Central memory CD4-positive, alpha-beta T cell (primary cell): ENCODE results near the gene POLD1.

Experiments
- DNase-seq: peaks from one replicate; pipeline ENCODE4 v3.0.0; 2022

Gene POLD1

GRCh38 chr19:50392759-50393158 lies 8.6 kb downstream of the POLD1 start:
- no peak for DNase-seq

- no peak for DNase-seq
Measured at GRCh38 chr19:50393589-50393988, 9.4 kb downstream of the POLD1 start.

GRCh38 chr19:50394017-50394416 lies 9.9 kb downstream of the POLD1 start:
- no peak for DNase-seq

GRCh38 chr19:50398675-50399367 lies 14.7 kb downstream of the POLD1 start:
- DNase-seq, result no peak

DNA sequence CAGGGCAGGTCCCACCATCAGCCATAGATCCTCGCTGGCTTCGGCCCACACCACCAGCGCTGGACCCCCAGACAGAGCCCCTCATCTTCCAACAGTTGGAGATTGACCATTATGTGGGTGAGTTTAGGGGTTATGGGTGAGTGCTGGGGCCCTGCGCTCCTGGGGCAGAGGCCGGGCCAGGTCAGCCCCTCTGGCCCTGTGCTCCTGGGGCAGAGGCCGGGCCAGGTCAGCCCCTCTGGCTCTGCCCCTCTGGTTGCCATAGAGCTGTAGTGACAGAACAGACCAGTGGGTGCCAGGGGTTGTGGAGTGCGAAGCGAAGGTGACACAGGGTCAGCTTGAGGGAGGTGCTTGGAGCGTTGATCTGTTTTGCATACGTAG lies 15.2 kb downstream of the POLD1 start:
- no peak for DNase-seq

- no peak for DNase-seq
Measured at GRCh38 chr19:50401605-50402450, 17.7 kb downstream of the POLD1 start.

- no peak for DNase-seq
Measured at GRCh38 chr19:50402544-50403301, 18.6 kb downstream of the POLD1 start.

GRCh38 chr19:50406156-50406820 lies 22.1 kb downstream of the POLD1 start:
- DNase-seq, result no peak

DNA sequence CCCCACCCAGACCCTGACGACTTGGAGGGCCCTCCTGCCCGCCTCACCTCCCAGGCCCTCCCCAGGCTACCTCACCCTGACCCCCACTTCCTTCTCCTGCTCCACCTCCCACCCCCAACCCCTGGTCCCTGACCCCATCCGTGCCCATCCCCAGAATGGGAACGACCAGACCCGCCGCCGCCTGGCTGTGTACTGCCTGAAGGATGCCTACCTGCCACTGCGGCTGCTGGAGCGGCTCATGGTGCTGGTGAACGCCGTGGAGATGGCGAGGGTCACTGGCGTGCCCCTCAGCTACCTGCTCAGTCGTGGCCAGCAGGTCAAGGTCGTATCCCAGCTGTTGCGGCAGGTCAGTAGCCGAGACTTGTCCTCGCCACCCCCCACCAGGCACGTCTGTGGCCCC lies 22.7 kb downstream of the POLD1 start:
- DNase-seq, result no peak

GRCh38 chr19:50409347-50409746 lies 25.2 kb downstream of the POLD1 start:
- no peak for DNase-seq

DNA sequence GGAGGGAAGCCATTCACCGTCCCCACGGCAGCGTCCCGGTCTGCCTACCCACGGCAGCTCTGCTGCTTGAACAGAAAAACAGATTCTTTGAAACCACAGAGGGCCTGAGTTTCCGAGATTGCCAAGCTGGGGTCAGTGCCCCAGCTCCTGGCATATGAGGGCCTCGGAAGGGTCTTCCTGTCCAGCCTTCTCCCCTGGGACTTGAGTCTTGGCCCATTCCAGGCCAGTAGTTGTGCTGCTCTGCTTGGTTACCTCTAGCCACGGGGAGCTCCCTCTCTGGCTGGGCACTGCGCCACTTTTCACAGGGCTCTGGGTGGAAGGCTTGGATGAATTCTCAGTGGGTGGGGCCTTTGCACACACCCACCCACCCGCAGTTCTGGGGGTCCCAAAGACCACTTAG lies 26.0 kb downstream of the POLD1 start:
- DNase-seq, result no peak

DNA sequence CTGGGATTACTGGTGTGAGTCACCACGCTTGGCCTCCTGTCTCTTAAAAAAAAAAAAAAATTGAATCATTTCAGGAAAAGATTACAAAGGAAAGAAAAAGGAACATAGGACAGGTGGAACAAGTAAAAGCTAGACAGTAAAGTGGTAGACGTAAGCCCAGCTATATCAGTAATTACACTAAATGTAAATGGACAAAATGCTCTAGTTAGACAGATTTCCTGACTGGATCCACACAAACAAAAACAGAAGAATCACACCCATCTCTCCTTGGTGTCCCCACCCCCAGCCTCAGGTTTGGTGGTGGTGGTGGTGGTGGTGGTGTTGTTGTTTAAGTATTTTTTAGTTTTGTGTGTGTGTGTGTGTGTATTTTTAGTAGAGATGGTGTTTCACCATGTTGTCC lies 28.3 kb downstream of the POLD1 start:
- no peak for DNase-seq

- no peak for DNase-seq
Measured at GRCh38 chr19:50413096-50413495, 28.9 kb downstream of the POLD1 start.

GRCh38 chr19:50413531-50413930 lies 29.4 kb downstream of the POLD1 start:
- no peak for DNase-seq

GRCh38 chr19:50414864-50415660 lies 30.9 kb downstream of the POLD1 start:
- DNase-seq, result peak; percentile 51

DNA sequence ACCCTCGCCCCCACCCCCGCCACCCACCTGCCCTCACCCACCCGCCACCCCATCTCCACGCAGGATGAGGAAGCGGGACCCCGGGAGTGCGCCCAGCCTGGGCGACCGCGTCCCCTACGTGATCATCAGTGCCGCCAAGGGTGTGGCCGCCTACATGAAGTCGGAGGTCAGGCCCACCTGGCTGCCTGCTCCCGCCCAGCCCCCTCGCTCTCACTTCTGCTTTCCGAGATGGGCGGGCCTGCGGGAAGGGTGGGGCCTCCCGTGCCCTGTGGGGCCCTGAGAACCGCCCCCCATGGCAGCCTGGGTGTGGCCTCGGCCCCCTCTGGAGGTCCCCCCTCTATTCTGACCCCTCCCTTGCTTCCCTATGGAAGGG lies 31.5 kb downstream of the POLD1 start:
- DNase-seq, result no peak

GRCh38 chr19:50416034-50416977 lies 32.2 kb downstream of the POLD1 start:
- no peak for DNase-seq

- no peak for DNase-seq
Measured at GRCh38 chr19:50417111-50418081, 33.2 kb downstream of the POLD1 start.

DNA sequence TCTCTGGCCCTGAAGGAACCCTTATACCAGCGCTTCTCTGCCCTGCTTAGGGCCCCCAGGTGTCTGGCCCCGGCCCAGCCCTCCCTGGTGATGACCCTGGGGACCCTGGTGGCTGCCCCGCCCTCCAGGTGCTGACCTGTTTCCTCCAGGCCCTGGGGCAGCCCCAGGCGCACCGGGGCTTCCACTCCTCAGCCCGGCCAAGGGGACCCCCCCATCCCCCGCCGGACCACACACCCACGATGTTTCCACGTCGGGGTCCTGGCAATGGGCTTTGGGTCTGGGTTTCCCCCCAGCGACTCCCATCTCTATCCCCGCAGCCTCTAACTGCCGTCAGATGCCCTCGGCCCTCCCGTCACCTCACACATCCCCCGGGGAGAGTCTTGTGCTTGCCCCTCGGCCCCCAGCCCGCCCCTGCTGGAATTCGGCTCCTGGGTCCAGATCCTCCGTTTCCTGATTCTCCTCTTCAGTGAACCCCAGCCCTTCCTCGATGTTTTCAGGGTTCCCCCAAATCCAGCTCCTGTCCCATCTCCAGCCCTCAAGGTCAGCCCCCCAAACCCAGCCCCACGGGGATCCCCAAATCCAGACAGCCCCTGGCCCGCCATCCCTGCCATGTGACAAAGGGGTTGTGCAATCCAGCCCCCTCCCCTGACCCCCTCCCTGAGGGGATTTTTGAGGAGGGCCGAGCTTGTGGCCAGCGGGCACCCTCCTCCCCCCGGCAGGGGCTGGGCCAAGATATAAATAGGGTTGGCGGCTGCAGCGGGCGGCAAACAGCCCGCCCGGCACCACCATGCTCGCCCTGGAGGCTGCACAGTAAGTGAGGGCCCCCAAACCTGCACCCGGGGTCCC lies 34.3 kb downstream of the POLD1 start, which contains the start of gene SPIB:
Gene SPIB (plus strand): TSS at position 763 of the 846 bp plus-strand sequence. CDS start 25 bp downstream, at position 788.
- DNase-seq, result no peak
